Measurements from ENCODE around the gene HSD17B11.
"Not testable (repeated sequence)": the region's sequence is repeated elsewhere in the genome, so short reads cannot be mapped to it uniquely, and the experiment has no call there.

Gene HSD17B11

DNA sequence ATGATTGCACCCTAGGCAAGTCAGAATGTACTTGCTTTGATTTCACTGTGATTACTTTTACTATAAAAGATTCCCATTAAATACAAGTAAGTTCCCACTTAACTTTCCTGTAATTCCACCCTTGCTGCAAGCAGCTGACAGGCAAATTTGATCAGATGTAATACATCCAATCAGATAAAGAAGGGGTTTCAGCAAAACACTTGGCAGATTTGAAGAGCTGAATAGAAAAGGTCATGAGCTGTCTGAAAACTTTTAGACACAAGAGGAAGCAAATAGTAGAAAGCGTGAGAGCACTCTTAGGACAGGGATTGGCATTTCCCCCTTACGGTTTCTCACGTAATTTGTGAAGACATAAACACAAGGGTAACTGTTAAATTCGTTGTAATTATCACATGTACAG is 91.1 kb downstream of the HSD17B11 start:
- DNase-seq: no peak

DNA sequence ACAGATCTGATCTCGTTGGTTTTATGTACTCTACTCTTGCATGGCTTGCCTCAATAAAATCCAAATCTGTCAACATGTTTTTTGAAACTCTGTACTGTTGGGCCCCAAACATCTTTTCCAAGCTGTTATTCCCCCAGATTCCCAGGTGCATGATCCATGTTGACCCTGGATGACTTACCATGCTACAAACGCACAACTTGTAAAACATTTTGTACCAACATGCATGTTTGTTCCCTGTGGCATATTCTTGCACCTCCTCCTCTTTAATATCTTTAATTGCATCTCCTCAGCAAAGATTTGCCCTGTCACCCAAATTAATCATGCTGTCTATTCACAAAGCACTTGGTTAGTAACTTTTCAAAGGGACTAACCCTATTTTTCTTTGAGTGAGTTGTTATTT is 92.6 kb downstream of the HSD17B11 start:
- DNase-seq: no peak

DNA sequence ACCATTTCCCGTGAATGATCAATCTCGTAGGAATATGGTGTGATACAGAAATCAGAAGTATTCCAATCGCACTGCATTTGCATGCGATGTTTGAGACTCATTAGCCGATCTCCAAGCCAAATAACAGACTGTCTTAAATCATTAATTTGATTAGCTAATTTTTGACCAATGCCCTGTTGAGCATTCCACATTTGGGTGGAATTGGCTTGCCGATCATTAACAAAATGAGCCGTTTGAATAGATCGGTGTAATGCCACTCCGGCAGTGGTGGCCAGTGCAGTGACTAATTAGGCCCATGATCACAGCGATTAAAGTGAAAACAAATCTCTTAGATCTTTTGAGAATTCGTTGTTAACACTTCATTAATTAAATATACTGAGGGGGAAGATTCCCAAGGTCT is 96.1 kb downstream of the HSD17B11 start:
- not testable (repeated sequence) for DNase-seq

DNA sequence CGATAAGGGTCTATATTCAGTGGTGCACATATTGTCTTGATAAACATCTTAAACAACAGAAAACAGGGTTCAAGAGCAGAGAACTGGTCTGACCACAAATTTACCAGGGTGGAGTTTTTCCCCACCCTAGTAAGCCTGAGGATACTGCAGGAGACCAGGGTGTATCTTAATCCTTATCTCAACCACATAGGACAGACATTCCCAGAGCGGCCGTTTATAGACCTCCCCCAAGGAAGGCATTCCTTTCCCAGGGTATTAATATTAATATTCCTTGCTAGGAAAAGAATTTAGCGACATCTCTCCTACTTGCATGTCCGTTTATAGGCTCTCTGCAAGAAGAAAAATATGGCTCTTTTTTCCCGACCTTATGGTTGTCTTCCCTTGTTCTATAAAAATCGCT is 97.1 kb downstream of the HSD17B11 start:
- DNase-seq: not testable (repeated sequence)

DNA sequence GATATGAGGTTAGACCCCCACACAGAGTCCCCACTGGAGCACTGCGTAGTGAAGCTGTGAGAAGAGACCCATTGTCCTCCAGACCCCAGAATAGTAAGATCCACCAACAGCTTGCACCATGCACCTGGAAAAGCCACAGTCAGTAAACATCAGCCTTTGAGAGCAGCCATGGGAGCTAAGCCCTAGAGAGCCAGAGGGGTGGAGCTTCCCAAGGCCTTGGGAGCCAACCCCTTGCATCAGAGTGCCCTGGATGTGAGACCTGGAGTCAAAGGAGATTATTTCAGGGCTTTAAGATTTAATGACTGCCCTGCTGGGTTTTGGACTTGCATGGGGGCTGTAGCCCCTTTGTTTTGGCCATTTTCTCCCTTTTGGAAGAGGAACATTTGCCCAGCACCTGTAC is 104.0 kb downstream of the HSD17B11 start:
- DNase-seq: no peak
